NCI-H1694 treated with DMSO at 0.1 percent for 48 hours (cell line): Measurements from ENCODE around the gene FAM72A.
"Not testable (repeated sequence)": the region's sequence is repeated elsewhere in the genome, so short reads cannot be mapped to it uniquely, and the experiment has no call there.

Experiments used
- DNase-seq: peaks from one replicate; lab custom pipeline; 2025; lab: John Stamatoyannopoulos, UW

Gene FAM72A

GRCh38 chr1:206215600-206216392, 13.2 kb upstream of the FAM72A start:
- not testable (repeated sequence) for DNase-seq

- DNase-seq: not testable (repeated sequence)
Observed at GRCh38 chr1:206210802-206211201, 8.2 kb upstream of the FAM72A start.

GRCh38 chr1:206205569-206205968, 2.9 kb upstream of the FAM72A start:
- not testable (repeated sequence) for DNase-seq

GRCh38 chr1:206204871-206205270, 2.2 kb upstream of the FAM72A start:
- DNase-seq: not testable (repeated sequence)

GRCh38 chr1:206204159-206204511, 1.5 kb upstream of the FAM72A start:
- DNase-seq: not testable (repeated sequence)

GRCh38 chr1:206203364-206204158, 922 bp upstream of the FAM72A start, which contains the start of gene SRGAP2:
Gene SRGAP2, plus strand, starts transcription at chr1:206203541. Its CDS starts 2,430 bp downstream, at chr1:206205971.
- not testable (repeated sequence) for DNase-seq

- not testable (repeated sequence) for DNase-seq
Observed at GRCh38 chr1:206196748-206197424, 5.8 kb downstream of the FAM72A start.

- not testable (repeated sequence) for DNase-seq
Observed at GRCh38 chr1:206195182-206195581, 7.5 kb downstream of the FAM72A start.

- DNase-seq: not testable (repeated sequence)
Observed at GRCh38 chr1:206186826-206187225, 15.8 kb downstream of the FAM72A start.

GRCh38 chr1:206185778-206186177, 16.9 kb downstream of the FAM72A start:
- DNase-seq: not testable (repeated sequence)

- not testable (repeated sequence) for DNase-seq
Observed at GRCh38 chr1:206183788-206184187, 18.9 kb downstream of the FAM72A start.

- not testable (repeated sequence) for DNase-seq
Observed at GRCh38 chr1:206182368-206183317, 20.0 kb downstream of the FAM72A start.

- DNase-seq: not testable (repeated sequence)
Observed at GRCh38 chr1:206179666-206180065, 23.0 kb downstream of the FAM72A start.

GRCh38 chr1:206178061-206178989, 24.3 kb downstream of the FAM72A start:
- not testable (repeated sequence) for DNase-seq

GRCh38 chr1:206176114-206176502, 26.5 kb downstream of the FAM72A start:
- DNase-seq: not testable (repeated sequence)

GRCh38 chr1:206175459-206176113, 27.1 kb downstream of the FAM72A start:
- DNase-seq: not testable (repeated sequence)

- not testable (repeated sequence) for DNase-seq
Observed at GRCh38 chr1:206174182-206174868, 28.3 kb downstream of the FAM72A start.

GRCh38 chr1:206173110-206173719, 29.4 kb downstream of the FAM72A start:
- DNase-seq: not testable (repeated sequence)
